Measurements from ENCODE around the gene VWA5B2. TPM values are rescaled to one million over a fixed set of nuclear protein-coding genes. Genes with fewer than 3 reads are reported as not detected.

VWA5B2 gene
- total and polyA plus RNA-seq, 9 of the 15 experiments (the other 6 are each of a cell fraction or from before 2014, with no cell fraction given), result 0.04 TPM; not detected in 8

- 0 out of 2 replicates have a peak, but pooled peaks have one; percentile 27 for TF ChIP-seq NCOA6 (IDR thresholded peaks at IDR 0.05)
- no peak for TF ChIP-seq SRF (CRISPR knock-in tag; IDR thresholded peaks at IDR 0.05)
- no peak for TF ChIP-seq YBX1 (IDR thresholded peaks at IDR 0.05)
- TF ChIP-seq ELF1 (tag; IDR thresholded peaks at IDR 0.05), result peak; percentile 73
- no peak for TF ChIP-seq ZBTB33 (CRISPR knock-in tag; IDR thresholded peaks at IDR 0.05)
- TF ChIP-seq JUND (IDR thresholded peaks at IDR 0.05; ENCODE audit: borderline replicate concordance, low read depth, low read length), result peak; percentile 44
- TF ChIP-seq JUND (tag; IDR thresholded peaks at IDR 0.05; ENCODE audit: borderline replicate concordance, low read depth, low read length), result no peak
- TF ChIP-seq ZBTB17 (CRISPR knock-in tag; IDR thresholded peaks at IDR 0.05), result peak; percentile 60; the same call in 1 of the 2 replicates
- peak; percentile 95 for TF ChIP-seq C11orf30 (IDR thresholded peaks at IDR 0.05; ENCODE audit: low read depth)
- no peak for TF ChIP-seq SPI1 (IDR thresholded peaks at IDR 0.05; ENCODE audit: borderline replicate concordance, low read depth, low read length)
- peak; percentile 76 for TF ChIP-seq HMGN3 (IDR thresholded peaks at IDR 0.05; ENCODE audit: borderline replicate concordance, extremely low read depth, insufficient read length, low read depth, low read length)
- TF ChIP-seq RBM17 (IDR thresholded peaks at IDR 0.05; ENCODE audit: borderline replicate concordance, low read depth, low read length), result no peak
- TF ChIP-seq CHD7 (IDR thresholded peaks at IDR 0.05; ENCODE audit: low read depth, low read length), result no peak
These were observed 19.3 kb downstream of the VWA5B2 start, which contains the start of gene ALG3 (continued) for GRCh38 chr3:184248454-184249411.

All from K562 (cell line).